SKM-1 (cell line): Measurements from ENCODE around the gene C3orf22.

Experiments used
- DNase-seq: peaks from one replicate; lab custom pipeline; 2025; ENCODE audit not compliant: unreplicated experiment; lab: John Stamatoyannopoulos, UW

The C3orf22 gene

DNA sequence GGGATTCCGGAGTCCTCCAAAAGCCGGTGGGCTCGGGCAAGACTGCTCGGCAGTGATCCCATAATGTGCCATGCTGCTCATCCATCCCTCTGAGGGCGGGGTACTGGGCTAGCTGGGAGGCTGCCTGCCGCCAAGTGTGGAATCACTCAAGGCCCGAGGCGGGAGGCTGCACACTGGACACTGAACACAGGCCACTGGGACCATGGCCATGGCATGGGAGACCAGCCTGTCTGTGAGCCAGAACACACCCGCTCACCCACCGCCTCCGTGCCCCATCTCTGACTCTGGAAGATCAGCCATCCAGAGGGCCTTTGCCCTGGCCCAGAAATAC lies 1.4 kb downstream of the C3orf22 start:
- no peak for DNase-seq

- no peak for DNase-seq
Measured at GRCh38 chr3:126556637-126557414, 1.9 kb downstream of the C3orf22 start.

DNA sequence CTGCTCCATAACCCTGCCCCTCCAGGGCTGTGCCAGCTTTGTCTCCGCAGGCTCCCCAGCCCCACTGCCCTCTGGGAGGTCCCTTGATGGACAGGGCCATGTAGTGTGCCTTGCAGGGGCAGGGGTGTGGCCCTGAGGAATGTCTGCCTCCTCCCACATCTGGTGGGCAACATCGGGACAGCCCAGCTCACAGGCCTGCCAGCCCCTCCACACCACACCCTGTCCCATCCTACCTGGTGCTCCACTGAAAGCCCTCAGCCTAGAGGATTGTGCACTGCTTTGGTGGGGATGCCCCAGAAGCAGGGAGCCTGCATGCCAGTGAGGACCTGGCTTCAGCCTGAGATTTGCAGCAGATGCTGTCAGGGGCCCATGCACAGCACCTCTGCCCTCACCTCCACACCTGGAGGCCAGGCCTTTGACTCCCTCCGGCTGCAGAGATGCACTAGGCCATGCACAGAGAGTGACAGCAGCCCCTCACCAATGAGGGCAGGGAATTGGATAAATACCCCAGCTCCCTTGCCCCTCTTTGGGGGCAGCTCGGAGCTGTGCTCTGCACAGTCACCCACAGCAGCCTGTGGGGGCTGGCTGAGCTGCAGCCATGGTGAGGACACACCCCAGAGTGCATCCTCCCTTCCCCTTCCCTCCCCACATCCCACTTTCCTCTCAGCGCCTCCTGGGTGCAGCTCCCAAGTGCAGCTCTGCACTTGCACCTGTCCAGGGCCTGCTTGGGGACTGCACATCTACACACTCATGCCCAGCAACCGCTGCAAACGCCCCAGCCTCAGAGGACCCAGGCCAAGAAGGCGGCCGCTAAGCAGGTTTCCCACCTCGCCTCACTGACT lies 2.7 kb downstream of the C3orf22 start:
- no peak for DNase-seq

DNA sequence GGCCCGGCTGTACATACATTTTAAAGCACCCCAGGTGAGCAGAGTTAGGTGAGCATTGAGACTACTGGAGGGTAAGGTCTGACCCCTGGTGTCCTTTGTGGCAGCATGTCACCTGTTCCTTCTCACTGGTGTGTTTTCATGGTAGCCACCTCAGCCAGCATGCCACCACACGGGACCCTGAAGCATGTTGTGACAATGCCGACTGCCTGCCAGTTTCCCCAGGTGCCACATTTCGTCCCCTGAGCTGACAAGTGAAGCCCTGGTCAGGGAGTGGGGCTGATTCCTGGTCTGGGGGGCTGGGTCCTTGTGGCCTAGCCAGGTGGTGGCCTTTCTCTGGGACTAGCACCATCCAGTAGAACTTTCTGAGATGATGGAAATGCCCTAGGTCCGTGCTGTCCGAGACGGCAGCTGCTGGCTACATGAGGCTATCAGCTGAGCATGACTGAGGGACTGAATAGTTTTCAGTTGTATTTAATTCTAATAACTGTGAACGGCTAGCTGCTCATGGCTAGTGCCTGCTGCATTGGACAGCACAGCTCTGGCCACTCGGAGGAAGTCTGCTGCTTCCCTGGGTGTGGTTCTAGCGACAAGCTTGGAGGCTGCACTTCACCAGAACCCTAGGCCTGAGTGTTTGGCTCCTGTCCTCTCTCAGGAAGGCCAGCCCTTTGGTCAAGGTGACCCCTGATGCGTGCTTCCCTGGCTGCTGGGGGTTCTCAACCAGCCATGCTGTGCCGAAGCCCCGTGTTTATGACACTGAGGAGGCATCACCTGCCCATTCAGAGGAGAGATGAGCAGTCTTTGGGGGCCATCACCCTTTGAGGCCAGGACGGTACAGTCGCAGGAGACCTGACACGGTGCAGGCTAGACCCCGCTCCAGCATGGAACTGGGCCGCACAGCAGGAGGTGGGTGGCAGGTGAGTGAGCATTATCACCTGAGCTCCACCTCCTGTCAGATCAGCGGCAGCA lies 3.9 kb downstream of the C3orf22 start:
- DNase-seq = no peak

- no peak for DNase-seq
Measured at GRCh38 chr3:126553284-126554084, 5.2 kb downstream of the C3orf22 start.

GRCh38 chr3:126552688-126553283 lies 5.9 kb downstream of the C3orf22 start:
- DNase-seq = no peak

- DNase-seq = no peak
Measured at GRCh38 chr3:126551839-126552687, 6.7 kb downstream of the C3orf22 start.

DNA sequence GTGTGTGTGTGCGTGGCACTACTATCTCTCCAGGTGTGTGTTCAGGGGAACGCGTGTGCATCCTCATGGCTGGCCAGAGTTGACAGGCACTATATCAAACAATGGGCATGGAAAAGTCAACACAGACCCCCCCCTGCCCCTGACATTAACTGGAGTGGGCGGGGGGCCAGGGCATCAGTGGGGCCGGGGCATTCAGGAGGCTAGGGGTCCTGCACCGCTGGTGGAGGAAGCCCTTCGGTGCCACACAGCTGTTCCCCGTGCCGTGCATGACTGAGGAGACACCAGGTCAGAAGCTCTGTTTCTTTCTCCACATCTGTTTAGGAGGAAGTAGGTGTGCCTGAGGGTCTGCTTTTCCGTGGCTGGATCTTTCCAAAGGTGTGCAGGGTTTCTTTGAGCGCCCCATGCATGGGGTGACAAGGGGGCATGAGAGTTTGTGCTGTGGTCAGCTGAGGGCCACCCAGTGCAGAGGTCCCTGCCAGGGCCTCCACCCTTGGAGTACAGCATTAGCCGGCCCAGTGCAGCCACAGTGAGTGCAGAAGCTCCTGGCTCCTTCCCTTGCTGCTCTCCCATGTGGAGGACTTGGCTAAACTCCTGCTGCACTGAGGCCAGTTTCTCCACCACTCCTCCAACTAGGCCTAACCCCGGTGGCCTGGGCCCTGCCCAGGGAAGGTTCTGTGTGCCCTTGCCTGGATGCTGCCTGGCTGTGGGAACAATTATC lies 7.5 kb downstream of the C3orf22 start:
- no peak for DNase-seq

DNA sequence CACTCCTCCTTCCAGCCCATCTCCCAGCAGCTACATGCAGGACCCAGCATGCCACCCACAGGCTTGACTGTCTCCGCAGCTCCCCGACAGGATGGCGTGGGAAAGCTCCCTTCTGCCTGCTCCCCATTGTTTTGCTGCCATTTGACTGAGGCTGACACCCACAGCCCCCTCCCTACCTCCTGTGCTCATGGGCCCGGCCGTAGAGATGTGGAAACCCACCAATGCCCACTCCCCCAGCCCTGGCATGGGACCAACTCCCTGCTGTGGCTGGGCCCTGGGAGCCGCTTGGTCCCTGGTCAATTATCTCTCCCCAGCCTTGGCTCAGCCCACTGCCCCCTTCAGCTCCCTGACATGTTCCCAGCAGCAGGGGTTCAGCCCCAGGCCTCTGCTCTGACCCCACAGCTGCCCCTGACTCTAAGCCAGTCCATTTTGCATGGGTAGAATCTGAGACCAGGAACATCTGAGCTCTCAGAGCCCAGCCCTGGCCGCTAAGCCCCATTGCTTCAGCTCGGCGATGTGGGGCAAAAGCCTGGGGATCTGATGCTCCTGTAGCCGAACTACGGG lies 8.2 kb downstream of the C3orf22 start:
- DNase-seq = no peak

DNA sequence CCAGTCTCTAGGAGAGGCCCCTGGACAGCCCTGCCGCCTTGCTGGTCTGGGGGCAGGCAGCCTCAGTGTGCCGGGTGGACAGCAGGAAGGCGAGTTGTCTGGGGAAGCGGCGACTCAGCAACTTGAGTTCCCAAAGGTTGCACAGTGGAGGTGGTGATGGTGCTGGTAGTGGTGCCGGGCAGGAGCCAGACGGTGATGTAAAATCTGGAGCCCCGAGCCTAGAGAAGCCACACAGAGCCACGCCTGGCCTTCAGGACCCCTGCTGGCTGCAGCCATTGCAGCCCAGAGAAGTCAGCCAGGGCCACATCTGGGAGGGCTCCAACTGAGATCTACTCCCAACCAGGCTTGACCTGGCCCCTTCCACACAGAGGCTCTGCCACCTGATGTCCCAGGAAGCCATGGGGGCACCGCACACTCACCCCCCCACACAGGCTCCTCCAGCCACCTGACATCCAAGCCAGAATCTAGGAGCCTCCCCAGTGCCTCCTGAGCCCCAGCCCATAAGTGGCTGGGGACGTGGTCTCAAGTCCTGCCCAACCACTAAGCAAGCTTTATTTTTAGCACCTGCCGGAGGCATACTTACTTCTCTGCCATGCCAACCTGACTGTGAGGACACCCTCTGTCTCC lies 8.8 kb downstream of the C3orf22 start:
- DNase-seq = no peak

DNA sequence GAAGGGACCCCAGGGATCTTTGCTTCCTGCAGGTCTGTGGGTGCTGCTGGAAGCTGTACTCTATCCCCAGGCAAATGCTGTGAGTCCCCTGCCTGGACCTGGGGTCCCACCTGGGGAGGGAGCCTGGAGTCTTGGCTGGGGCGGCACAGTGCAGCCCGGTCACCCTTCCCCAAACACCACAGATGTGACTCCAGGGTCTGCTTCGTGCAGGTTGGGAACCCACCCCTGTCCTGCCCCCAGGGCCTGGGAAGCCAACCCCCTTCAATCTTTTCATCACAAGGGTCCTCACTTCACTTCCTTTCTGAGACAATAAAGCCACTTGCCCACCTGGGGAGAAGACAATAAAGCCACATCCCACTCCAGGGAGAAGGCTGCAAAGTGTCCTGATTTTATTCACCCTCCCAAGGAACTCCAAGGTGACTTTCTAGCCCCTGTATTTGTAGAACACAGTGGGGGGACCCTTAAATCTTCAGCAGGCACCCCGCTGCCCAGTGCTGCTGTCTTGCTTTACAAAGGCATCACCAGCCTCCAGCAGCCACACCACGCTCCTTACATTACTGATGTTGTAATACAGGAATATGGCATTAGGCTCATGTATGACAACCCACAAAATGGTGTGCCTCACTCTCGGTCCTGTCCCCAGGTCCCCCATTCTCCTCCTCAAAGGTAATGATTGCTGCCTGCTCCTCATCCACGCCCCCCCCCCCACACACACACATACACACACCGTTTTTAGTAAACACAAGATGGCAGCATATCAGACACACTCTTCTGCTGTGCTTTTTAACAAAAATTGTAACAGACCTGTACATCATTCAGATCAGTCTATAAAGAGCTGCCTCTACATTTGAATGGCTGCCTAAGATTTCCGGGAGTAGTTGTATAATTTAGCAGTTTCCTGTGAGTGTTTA lies 9.9 kb downstream of the C3orf22 start:
- no peak for DNase-seq

DNA sequence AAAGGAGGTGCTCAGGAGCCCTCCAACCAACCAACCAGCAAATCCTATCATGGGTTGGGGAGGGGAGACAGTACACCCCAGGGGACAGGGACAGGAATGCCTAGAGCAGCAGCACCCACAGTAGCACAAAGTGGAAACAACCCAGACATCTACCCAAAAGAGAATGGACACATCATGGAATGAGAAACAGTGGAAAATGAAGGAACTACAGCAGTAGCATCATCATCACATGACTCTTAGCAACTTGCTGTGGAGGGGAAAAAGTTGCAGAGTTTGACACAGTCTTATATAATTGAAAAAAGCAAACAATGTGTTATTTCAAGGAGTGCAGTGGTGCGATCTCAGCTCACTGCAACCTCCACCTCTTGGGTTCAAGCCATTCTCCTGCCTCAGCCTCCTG lies 11.0 kb downstream of the C3orf22 start:
- no peak for DNase-seq

GRCh38 chr3:126546549-126547239 lies 12.0 kb downstream of the C3orf22 start:
- no peak for DNase-seq

DNA sequence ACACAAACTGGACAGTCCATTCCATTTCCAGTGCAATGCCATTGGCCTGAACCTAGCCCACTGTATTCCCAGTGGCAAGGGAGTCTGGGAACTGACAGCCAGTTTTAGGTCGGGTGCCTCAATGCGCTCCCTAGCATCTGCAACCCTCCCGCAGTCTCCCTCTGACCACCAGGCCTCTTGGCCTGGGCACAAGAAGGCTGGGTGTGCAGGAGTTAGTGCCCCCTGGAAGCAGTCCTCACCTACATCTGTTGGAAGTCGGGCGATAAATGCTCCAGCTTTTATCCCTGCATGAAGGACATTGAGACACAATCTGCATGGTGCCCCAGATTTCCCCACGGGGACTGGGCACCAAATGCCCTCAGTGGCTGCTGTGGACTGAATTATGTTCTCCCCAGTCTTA lies 12.7 kb downstream of the C3orf22 start:
- DNase-seq = no peak

- no peak for DNase-seq
Measured at GRCh38 chr3:126545544-126545943, 13.2 kb downstream of the C3orf22 start.

- no peak for DNase-seq
Measured at GRCh38 chr3:126544596-126545281, 14.0 kb downstream of the C3orf22 start.
